ENCODE measurements around the gene EIF4A2. TPM values are rescaled to one million over a fixed set of nuclear protein-coding genes. Genes with fewer than 3 reads are reported as not detected.
"Not testable (repeated sequence)": the region's sequence is repeated elsewhere in the genome, so short reads cannot be mapped to it uniquely, and the experiment has no call there.

The EIF4A2 gene
- total RNA-seq, 1 donor from 2014 or later, result 359 TPM

GRCh38 chr3:186783731-186784515 lies 546 bp downstream of the EIF4A2 start:
- peak; percentile 93 for DNase-seq (ENCODE audit: low spot score)
- intact Hi-C loops (cut with DNase I), result no loop called here
- peak; percentile 96 for ATAC-seq

GRCh38 chr3:186784820-186785494 lies 1.6 kb downstream of the EIF4A2 start:
- no peak for DNase-seq (ENCODE audit: low spot score)
- no peak for ATAC-seq
- intact Hi-C loops (cut with DNase I), result no loop called here

- intact Hi-C loops (cut with DNase I), result no loop called here
- DNase-seq (ENCODE audit: low spot score) (no peak), ATAC-seq (no peak)
These were observed 2.2 kb downstream of the EIF4A2 start for GRCh38 chr3:186785495-186786018.

DNA sequence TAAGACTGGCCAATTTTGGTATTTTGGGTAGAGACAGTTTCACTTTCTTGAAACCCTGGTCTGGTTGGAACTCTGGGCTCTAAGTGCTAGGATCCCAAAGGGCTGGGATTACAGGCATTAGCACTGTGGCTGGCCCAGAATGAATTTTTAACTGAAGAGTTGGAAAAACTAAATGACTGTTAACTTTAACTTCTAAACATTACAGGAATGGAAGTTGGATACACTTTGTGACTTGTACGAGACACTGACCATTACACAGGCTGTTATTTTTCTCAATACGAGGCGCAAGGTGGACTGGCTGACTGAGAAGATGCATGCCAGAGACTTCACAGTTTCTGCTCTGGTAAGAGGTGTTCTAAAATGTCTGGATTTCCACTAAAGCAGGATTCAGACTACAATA lies 3.5 kb downstream of the EIF4A2 start:
- DNase-seq (ENCODE audit: low spot score), result no peak
- ATAC-seq, result no peak
- intact Hi-C loops (cut with DNase I), result no loop called here

GRCh38 chr3:186787642-186788481 lies 4.5 kb downstream of the EIF4A2 start:
- no peak for ATAC-seq
- no peak for DNase-seq (ENCODE audit: low spot score)
- intact Hi-C loops (cut with DNase I), result no loop called here

- intact Hi-C loops (cut with DNase I), result no loop called here
- DNase-seq (ENCODE audit: low spot score), result no peak
These were observed 5.3 kb downstream of the EIF4A2 start for GRCh38 chr3:186788482-186789370.

DNA sequence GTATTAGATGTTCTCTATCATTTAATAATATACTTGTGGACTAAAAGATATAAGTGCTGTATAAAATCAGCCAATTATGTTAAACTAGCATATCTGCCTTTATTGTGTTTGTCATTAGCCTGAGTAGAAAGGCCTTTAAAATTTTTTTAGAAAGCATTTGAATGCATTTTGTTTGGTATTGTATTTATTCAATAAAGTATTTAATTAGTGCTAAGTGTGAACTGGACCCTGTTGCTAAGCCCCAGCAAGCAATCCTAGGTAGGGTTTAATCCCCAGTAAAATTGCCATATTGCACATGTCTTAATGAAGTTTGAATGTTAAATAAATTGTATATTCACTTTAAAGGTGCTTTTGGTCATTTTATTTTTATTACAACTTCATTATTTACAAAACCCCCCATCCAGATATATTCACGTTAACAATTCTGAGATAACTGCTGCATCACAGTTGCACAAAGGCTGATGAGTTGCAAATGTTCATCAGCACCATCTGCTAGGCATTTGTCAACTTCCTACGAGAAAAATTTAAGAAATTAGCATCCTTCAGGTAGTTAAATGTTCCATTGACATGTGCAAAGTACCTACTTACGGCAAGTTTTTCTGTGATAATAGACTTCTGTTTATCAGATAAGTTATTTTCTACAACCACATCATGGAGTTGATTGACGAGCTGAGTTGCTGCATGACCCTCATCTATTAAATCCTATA lies 6.3 kb downstream of the EIF4A2 start:
- intact Hi-C loops (cut with DNase I), result no loop called here
- ATAC-seq, result no peak
- no peak for DNase-seq (ENCODE audit: low spot score)

More at GRCh38 chr3:186788482-186789370, 5.3 kb downstream of the EIF4A2 start:
- ATAC-seq, result no peak

- no peak for ATAC-seq
- DNase-seq (ENCODE audit: low spot score), result no peak
- intact Hi-C loops (cut with DNase I), result no loop called here
These were observed 7.0 kb downstream of the EIF4A2 start for GRCh38 chr3:186790261-186790981.

- intact Hi-C loops (cut with DNase I), result no loop called here
- DNase-seq (ENCODE audit: low spot score) (no peak), ATAC-seq (no peak)
These were observed 15.0 kb downstream of the EIF4A2 start for GRCh38 chr3:186798239-186798874.

- no peak for ATAC-seq
- intact Hi-C loops (cut with DNase I), result no loop called here
These were observed 16.9 kb downstream of the EIF4A2 start for GRCh38 chr3:186800285-186800684.

DNA sequence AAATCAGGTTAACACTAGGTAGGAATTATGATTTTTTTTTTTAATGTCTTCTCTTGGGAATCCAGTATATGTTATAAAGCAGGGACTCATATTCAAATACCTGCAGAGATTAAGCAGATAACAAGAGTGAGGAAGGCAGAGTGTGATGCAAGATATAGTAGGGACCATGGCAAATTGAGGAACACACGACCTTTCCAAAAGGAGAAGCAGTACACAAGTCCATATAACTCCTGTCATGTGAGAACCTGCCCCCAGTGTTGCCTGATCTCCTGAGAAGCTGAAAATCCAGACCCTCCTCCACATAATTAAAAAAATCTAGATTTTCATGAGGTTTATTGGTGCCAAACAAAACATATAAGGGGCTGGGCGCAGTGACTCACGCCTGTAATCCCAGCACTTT lies 19.3 kb downstream of the EIF4A2 start:
- DNase-seq (ENCODE audit: low spot score) (no peak), ATAC-seq (no peak)
- intact Hi-C loops (cut with DNase I), result no loop called here

More at GRCh38 chr3:186800285-186800684, 16.9 kb downstream of the EIF4A2 start:
- DNase-seq (ENCODE audit: low spot score), result no peak

GRCh38 chr3:186803447-186803846 lies 20.1 kb downstream of the EIF4A2 start:
- intact Hi-C loops (cut with DNase I); DNase-seq (ENCODE audit: low spot score); ATAC-seq: not testable (repeated sequence)

DNA sequence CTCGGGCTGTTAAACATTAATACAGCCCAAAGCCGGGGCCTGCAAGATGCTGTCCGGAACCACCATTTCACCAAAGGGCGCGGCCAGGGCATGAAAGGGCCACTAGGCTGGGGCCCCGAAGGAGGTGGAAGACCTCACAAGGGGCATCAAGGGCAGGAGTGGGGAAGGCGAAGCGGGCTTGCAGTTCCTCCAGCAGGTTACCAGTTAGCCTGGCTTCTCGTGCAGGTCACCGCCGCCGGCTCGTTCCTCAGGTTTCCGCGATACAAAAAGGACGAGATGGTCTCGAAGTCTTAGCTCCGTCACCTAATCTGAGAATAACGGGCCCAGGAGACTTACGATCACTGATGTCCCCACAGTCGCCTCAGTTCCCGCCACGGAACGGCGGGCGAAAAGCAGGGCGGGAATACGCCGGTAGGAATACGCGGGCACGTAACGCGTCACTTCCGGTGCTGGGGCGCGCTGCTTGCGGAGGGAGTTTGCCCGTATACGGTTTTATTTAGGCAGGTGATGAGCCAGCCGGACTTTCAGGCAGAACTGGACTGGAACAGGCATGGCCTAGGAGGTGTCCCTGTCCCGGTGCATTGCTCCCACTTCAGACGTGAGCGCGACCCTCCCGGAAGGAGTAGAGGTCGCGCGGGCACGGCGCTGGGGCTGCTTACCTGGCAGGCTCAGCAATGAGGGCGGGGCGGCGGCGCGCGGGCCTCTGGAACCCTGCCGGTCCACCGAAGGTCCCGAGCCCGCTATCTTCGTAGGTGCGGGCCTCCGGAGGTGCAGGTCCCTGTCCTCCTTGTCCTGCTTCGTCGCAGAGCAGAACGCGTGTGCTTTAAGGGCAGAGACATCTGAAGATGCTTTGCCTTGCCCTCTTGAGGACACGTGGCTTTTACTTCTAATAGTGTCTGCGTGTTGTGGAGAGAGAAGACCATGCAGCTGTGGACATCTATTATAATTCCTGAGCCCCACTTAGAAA lies 23.0 kb downstream of the EIF4A2 start, which contains the start of gene RFC4:
RFC4 (minus strand) TSS at position 394 of the 967 bp plus-strand sequence. CDS start 1,769 bp downstream, outside the sequence.
- DNase-seq (ENCODE audit: low spot score) (peak; percentile 92), ATAC-seq (peak; percentile 97)
- intact Hi-C loops (cut with DNase I), result no loop called here

- intact Hi-C loops (cut with DNase I), result no loop called here
- no peak for ATAC-seq
- DNase-seq (ENCODE audit: low spot score), result no peak
These were observed 23.9 kb downstream of the EIF4A2 start for GRCh38 chr3:186807231-186807630.

- DNase-seq (ENCODE audit: low spot score) (no peak), ATAC-seq (no peak)
- intact Hi-C loops (cut with DNase I), result no loop called here
These were observed 27.1 kb downstream of the EIF4A2 start for GRCh38 chr3:186810336-186810996.
